Caki2 (cell line): ENCODE results near the gene SMDT1. TPM values are rescaled to one million over a fixed set of nuclear protein-coding genes. Genes with fewer than 3 reads are reported as not detected.
"Not testable (repeated sequence)": the region's sequence is repeated elsewhere in the genome, so short reads cannot be mapped to it uniquely, and the experiment has no call there.

Experiments
- DNase-seq: peaks from one replicate; pipeline ENCODE4 v3.0.0-alpha.2; 2015; ENCODE audit warnings: low read depth
- in situ Hi-C: cut with HindIII; loops from 2 replicates; pipeline ENCODE4 v1.10.0; 2016; ENCODE audit warnings: low sequenced_read_pairs, low pct_unique_long_range_greater_than_20kb, mixed read lengths
- total RNA-seq: library from RNA; depleted of rRNA; stranded (reverse); fragments of >200 nt; shearing (Covaris generic); gene quantifications from 2 replicates; pipeline ENCODE4 v1.2.3, GENCODE V29; 2014; ENCODE audit warnings: low replicate concordance

The SMDT1 gene
- total RNA-seq, 1 experiment from 2014 or later = 19.9 TPM

DNA sequence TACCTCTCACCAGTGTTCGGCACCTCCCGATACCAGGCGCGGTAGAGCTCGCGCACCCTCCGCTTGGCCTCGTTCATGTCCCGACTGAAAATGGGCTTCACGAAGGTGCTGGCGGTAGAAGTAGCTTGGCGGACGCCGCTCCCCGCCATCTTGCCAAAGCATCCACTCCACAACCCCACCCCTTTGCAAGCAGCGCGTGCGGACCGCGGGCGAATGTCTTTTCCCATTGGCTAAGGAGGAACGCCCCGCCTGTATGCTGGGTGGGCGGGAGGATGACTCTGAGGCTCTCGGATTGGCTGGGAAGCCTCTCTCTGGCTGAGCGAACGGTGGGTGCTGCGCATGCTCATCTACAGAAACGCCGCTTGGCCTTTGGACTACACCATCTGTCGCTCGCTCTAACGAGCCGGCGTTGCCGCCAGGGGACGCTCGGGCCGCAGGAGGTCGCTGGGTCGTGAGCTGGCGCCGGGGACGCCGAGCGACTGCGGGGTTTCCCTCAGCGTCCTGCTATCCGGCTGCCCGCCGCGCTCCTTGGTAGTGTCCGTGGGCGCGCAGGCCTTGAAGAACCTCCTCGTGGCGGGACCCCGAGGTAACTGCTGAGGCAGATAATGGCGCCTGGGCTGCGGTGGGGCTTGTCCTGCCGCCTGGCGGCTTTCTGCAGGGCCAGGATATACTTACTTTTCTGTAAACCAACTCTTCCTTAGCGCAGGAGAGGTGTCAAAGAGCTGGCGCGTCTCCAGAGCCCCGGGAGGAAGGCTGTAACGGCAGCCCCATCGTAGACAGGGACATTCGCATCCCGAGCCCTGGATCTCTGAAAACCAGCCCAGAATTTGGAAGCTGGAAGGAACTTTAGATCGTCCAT lies 11.3 kb downstream of the SMDT1 start, which contains the start of gene NDUFA6:
Gene NDUFA6 (minus strand): TSS at position 177 of the 859 bp plus-strand sequence. CDS start 28 bp downstream, at position 149.
- in situ Hi-C loops = loop anchor here (25.0 kb wide), 1 partner anchor 96 kb away; no protein-coding TSS in a partner anchor
- DNase-seq = peak; percentile 100

DNA sequence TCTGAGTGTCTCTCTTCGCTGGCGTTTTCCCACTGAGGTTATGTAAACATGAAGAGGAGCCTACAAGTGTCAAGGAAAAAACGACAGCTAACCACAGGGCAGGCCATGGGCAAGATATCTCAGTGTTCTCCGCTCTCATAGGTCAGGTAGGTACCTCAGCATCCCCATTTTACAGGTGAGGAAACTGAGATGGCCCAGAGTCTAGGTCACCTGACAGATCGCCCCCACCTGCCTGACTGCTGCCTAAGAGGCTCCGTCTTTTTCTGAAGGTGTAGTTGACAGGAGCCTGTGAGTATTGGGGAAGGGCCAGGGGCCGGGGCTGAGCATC lies 11.9 kb downstream of the SMDT1 start:
- in situ Hi-C loops = loop anchor here (25.0 kb wide), 1 partner anchor 96 kb away; no protein-coding TSS in a partner anchor
- no peak for DNase-seq

DNA sequence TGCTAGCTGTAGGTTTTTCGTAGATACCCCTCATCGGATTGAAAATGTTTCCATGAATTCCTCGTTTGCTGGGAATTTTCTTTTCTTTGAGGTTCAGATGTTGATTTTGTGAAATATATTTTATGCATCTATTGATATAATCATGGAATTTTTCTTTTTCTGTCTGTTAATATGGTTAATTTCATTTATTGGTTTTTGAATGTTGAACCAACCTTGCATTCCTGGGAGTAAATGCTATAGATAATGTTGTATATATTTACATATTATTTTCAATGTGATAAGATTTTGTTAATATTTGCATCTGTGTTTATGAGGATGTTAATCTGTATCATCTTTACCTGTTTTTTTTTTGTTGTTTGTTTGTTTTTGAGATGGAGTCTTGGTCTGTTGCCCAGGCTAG lies 21.7 kb downstream of the SMDT1 start:
- DNase-seq = no peak
- in situ Hi-C loops = no loop called here

DNA sequence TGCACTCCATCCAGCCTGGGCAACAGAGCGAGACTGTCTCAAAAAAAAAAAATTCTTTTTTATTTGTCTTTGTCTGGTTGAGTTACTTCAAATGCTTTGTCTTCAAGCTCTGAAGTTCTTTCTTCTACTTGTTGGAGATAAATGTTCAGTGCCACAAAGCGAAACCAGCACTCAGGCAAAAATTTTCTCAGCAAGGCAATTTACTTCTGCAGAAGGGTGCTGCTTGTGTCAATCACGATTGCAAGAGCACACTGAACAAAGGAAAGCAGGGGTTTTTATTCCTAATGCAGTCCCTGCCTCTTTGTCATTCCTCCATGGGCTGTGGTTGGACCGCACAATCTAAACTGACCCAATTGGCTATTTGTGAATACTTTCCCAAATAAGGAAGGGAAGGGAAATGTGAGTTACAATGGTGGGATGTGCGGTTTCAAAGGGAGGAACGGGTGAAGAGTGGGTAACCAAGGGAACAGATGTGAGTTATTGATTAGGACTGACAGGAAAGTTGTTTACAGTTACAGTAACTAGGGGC lies 24.9 kb downstream of the SMDT1 start:
- DNase-seq, in situ Hi-C loops: not testable (repeated sequence)

DNA sequence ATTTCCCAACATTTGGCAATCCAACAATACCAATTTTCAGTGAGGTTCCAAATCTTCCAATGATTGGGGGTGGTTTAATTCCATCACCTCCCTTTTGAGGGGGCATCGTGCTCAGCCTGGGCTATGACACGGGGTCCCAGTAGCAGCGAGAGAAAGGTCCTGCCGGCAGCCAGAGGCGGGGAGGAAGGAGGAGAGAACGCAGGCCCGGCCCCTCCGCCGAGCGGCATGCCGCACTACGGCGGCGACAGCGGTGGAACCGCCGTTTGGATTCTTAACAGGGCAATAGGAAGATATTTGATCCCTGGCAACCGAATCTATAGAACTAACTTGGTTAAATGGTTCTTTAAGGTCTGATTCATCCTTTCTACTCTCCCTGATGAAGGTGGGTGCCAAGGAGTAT lies 29.3 kb downstream of the SMDT1 start:
- in situ Hi-C loops = no loop called here
- no peak for DNase-seq

DNA sequence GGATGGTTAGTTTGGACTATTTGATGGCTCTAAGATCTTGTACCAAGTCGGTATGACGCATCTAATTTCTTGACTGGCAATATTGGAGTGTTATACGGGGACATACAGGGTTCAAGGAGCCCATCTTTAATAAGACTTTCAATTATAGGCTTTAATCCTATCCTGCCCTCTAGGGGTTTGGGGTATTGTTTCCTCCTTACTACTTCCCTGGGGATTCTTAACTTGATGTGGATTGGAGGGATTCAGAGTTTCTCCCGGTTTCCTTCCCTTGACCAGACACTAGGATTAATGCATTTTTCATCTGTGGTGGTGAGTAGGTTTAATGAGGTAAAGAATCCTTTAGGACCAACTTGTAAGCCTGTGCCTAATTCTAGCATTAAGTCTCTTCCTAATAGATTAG lies 32.3 kb downstream of the SMDT1 start:
- no peak for DNase-seq
- in situ Hi-C loops = no loop called here

DNA sequence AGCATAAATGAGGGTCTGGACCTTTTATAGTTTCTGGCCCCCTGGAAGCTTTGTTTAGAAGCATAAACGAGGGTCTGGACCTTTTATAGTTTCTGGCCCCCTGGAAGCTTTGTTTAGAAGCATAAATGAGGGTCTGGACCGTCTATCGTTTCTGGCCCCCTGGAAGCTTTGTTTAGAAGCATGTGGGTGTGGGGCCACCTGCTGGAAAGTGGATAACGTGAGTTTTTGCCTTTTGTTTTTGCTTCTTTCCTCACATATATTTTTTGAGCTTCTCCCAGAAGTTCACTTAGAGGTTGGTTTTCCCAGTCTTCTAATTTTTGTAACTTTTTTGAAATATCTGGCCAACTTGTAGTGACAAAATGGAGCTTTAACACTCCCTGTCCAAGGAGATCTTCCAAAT lies 33.3 kb downstream of the SMDT1 start:
- in situ Hi-C loops, DNase-seq: not testable (repeated sequence)

DNA sequence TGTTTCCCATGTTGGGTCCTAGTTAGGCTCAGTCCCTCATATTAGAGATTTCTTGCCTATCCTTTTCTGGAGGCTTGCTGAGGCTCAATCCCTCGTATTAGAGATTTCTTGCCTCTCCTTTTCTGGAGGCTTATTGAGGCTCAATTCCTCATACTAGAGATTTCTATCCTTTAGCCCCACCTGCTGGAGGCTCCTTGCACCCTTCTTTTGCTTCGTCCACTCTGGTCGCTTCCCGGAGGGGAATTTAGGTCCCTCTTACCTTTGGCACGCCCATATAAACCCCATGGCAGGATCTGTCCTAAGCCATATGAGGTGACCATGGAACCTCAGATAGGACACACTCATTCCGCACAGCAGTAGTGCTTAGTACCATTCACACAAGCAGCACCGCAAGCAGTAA lies 35.2 kb downstream of the SMDT1 start:
- in situ Hi-C loops = no loop called here

DNA sequence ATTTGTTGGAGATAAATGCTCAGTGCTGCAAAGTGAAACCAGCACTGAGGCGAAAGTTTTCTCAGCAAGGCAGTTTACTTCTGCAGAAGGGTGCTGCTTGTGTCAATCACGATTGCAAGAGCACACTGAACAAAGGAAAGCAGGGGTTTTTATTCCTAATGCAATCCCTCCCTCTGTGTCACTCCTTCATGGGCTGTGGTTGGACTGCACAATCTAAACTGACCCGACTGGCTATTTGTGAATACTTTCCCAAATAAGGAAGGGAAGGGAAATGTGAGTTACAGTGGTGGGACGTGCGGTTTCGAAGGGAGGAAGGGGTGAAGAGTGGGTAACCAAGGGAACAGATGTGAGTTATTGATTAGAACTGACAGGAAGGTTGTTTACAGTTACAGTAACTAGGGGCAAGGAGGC lies 35.9 kb downstream of the SMDT1 start:
- in situ Hi-C loops, DNase-seq: not testable (repeated sequence)

More for the DNA sequence above, 35.2 kb downstream of the SMDT1 start:
- DNase-seq = no peak

DNA sequence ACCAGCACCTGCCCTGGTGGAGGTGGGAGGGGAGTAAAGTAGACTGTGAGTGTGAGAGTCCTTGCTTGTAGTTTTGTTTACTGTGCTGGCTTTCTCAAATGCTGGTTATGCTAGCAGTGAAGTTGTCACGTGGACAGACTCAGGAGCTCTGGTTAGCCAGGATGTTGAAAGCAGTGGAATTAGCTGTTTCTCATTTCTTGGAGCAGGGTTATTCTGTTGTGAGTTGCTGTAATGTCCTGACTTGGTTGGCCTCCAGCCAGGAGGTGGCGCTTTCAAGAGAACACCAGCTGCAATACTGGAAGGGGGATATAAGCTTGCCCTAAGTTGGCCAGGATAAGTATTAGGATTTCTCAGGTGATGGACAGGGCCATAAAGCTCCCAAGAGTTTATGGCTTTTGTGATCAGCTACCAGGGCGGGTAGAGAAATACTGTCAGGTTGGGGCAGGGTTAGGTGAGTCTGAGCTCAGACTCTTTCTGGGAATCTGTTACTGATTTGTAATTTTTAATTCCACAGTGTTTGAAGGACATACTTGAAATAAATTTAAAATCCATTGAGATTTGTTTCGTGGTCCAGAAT lies 37.4 kb downstream of the SMDT1 start:
- in situ Hi-C loops = no loop called here
- DNase-seq = no peak

DNA sequence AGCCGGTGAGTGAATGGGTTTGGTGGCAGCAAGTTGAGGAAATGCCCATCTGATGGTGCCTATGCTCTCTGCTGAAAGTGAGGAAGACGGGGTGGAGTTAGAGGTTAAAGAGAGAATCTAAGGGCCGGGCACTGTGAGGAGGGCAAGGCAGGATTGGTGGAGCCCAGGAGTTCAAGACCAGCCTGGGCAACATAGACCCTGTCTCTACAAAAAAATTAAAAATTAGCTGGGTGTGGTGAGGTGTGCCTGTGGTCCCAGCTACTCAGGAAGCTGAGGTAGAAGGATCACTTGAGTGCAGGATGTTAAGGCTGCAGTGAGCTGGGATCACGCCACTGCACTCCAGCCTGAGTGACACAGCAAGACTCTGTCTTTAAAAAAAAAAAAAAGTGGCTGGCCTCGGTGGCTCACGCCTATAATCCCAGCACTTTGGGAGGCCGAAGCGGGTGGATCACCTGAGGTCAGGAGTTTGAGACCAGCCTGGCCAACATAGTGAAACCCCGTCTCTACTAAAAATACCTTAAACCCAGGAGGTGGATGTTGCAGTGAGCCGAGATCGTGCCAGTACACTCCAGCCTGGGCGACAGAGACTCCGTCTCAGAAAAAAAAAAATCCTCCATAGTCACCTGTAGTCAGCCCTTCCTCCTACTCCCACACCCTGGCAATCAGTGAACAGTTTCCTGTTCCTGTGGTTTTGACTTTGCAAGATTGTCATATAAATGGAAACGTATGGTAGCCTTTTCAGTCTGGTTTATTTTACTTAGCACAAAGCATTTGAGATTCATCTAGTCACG lies 40.9 kb downstream of the SMDT1 start:
- in situ Hi-C loops, DNase-seq: not testable (repeated sequence)

DNA sequence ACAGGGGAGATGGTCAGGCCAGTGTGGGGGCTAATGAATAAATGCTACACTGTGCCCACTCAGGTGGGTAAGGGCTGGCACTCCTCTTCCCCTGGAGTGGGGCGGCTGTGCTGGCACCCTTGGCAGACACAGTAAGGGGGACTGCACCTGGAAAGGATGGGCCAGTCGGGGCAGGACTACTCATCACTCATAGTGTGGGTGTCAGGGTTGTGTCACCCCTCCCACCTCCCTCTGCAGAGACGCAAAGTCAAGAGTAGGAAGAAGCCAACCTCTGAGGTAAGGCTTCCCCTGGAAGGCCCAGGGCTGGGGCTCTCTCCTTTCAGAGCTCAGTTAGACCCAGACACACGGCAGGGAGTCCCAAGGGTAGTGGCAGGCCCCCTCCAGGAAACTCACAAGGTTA lies 44.0 kb downstream of the SMDT1 start:
- in situ Hi-C loops, DNase-seq: not testable (repeated sequence)

DNA sequence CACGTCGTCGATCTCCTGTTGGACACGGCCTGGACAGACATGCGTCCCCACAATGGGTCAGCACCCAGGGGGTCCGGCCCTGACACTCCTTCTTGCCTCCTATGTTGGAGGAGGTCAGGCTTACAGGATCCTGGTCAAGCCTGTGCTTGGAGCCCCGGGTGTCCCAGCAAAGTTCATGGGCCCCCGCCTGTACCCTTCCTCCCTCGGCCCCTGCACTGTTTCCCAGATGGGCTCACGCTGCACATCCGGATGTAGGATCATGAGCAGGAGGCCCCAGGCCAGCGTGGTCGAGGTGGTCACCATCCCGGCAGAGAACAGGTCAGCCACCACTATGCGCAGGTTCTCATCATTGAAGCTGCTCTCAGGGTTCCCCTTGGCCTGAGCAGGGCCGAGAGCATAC lies 48.1 kb downstream of the SMDT1 start:
- no peak for DNase-seq
- in situ Hi-C loops = no loop called here

DNA sequence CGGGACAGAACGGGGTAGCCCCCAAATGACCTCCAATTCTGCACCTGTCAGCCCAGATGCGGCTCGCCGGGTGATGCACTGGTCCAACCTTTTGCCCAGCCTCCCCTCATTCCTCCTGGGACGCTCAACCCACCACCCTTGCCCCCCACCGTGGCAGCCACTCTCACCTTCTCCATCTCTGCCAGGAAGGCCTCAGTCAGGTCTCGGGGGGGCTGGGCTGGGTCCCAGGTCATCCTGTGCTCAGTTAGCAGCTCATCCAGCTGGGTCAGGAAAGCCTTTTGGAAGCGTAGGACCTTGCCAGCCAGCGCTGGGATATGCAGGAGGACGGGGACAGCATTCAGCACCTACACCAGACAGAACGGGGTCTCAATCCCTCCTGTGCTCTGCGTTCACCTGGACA lies 48.5 kb downstream of the SMDT1 start:
- in situ Hi-C loops, DNase-seq: not testable (repeated sequence)

DNA sequence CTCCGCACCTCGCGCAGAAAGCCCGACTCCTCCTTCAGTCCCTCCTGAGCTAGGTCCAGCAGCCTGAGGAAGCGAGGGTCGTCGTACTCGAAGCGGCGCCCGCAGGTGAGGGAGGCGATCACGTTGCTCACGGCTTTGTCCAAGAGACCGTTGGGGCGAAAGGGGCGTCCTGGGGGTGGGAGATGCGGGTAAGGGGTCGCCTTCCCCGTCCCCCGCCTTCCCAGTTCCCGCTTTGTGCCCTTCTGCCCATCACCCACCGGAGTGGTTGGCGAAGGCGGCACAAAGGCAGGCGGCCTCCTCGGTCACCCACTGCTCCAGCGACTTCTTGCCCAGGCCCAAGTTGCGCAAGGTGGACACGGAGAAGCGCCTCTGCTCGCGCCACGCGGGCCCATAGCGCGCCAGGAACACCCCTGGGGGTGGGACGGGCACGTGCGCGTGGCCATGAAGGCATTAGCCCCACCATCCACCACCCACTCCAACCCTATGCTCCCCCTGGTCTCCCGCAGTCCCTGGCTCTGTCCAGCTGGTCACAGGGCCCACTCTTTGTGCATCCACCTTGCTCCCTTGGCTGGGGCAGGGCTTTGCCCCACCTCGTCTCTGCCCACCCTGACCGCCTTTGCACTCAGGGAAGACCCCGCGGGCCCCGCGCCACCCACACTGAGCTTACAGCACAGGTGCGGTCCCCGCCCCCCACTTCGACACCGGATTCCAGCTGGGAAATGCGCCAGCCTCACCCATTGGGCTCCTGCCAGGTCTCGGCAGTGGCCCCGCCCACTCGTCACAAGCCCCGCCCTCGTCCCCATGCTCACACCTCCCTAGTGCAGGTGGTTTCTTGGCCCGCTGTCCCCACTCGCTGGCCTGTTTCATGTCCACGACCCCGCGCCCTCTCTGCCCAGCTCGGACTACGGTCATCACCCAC lies 49.5 kb downstream of the SMDT1 start:
- in situ Hi-C loops, DNase-seq: not testable (repeated sequence)

DNA sequence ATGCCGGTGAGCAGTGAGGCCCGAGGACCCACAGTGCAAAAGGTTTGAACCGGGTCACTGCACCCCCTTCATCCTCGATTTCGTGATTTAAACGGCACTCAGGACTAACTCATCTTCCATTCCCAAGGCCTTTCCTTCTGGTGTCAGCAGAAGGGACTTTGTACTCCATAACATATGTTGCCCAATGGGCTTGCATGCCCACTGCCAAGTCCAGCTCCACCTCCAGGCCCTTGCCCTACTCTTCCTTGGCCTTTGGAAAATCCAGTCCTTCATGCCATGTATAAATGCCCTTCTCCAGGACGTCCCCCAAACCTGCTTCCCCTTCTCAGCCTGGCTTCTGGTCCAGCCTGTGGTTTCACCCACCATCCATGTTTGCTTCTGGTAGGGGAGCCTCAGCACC lies 50.7 kb downstream of the SMDT1 start:
- DNase-seq, in situ Hi-C loops: not testable (repeated sequence)

DNA sequence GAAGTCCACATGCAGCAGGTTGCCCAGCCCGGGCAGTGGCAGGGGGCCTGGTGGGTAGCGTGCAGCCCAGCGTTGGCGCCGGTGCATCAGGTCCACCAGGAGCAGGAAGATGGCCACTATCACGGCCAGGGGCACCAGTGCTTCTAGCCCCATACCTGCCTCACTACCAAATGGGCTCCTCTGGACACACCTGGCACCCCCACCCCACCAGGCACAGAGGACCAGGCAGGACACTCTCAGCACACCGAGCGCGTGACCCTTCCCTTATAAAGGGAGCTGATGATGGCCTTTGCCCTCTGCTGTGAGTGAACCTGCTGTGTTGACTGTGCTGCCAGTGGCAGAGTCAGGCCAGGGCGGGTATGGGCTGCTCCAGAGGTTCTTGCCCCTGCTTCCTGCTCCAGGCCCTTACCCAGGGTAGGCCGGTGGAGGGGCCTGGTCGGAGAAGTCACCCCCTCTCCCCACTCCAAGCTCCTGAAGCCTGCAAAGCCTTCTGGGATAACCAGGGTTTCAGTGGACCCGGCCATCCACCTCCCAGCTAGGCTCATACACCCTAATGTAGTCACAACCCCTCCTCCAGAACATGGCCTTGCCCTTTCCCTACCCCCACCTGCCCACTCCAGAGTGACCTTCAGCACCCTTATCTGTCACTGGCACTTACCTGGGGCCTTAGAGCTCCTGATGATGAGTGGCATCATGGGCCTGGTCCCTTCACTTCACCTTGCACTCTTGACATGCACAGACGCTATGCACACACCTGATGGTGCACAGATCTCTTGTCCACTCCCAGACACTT lies 51.3 kb downstream of the SMDT1 start, which contains the start of gene CYP2D6:
Gene CYP2D6 (minus strand): TSS at position 172 of the 793 bp plus-strand sequence. CDS start 19 bp downstream, at position 153.
- in situ Hi-C loops, DNase-seq: not testable (repeated sequence)
